ENCODE results near the gene PRR12. TPM values are rescaled to one million over a fixed set of nuclear protein-coding genes. Genes with fewer than 3 reads are reported as not detected.

Gene PRR12
- total and polyA plus RNA-seq, 9 of the 15 experiments (the other 6 are each of a cell fraction or from before 2014, with no cell fraction given): 0.01 to 21.1 (median 0.98) TPM

- no peak for TF ChIP-seq CHD7 (IDR thresholded peaks at IDR 0.05; ENCODE audit: low read depth, low read length)
- TF ChIP-seq MED1 (CRISPR knock-in tag; IDR thresholded peaks at IDR 0.05; ENCODE audit: borderline replicate concordance): no peak
- TF ChIP-seq STAG1 (CRISPR knock-in tag; IDR thresholded peaks at IDR 0.05; ENCODE audit: borderline replicate concordance): no peak
- 0 out of 2 replicates have a peak, but pooled peaks have one; percentile 14 for TF ChIP-seq ELK3 (CRISPR knock-in tag; IDR thresholded peaks at IDR 0.05)
- TF ChIP-seq C11orf30 (IDR thresholded peaks at IDR 0.05; ENCODE audit: low read depth): no peak
- peak; percentile 93 for TF ChIP-seq ZNF668 (CRISPR knock-in tag; IDR thresholded peaks at IDR 0.05)
- no peak for TF ChIP-seq KDM2B (CRISPR knock-in tag; IDR thresholded peaks at IDR 0.05)
- TF ChIP-seq HNRNPL (IDR thresholded peaks at IDR 0.05; ENCODE audit: low read depth, low read length): no peak
- peak; percentile 38; the same call in 1 of the 2 replicates for TF ChIP-seq ETV1 (tag; conservative IDR thresholded peaks at IDR 0.05; ENCODE audit: low read depth)
- TF ChIP-seq KAT8 (IDR thresholded peaks at IDR 0.05; ENCODE audit: low read depth): no peak
- peak; percentile 63 for TF ChIP-seq ZBTB12 (CRISPR knock-in tag; IDR thresholded peaks at IDR 0.05)
- TF ChIP-seq PCBP2 (IDR thresholded peaks at IDR 0.05; ENCODE audit: low read depth, low read length, poor library complexity, severe bottlenecking): no peak
- no peak for TF ChIP-seq SNRNP70 (optimal IDR thresholded peaks at IDR 0.05; ENCODE audit: low read depth, low read length)
- TF ChIP-seq USF2 (CRISPR knock-in tag; IDR thresholded peaks at IDR 0.05): no peak
Measured at GRCh38 chr19:49579193-49579592, 11.8 kb upstream of the PRR12 start (continued).

Measured in K562 (cell line).